ENCODE results near the gene SNX7.

Gene SNX7

GRCh38 chr1:98669355-98670296 lies 8.1 kb downstream of the SNX7 start:
- H3K27me3 ChIP-seq (ENCODE audit: insufficient read depth, low read length): no peaks in the 10 kb centered on the region
- H3K79me2 ChIP-seq (ENCODE audit: control insufficient read depth, insufficient read depth, low read length, unreplicated experiment): peaks cover 65% of the 10 kb centered on the region
- peak overlapping the region; percentile 51; the same call in 1 of the 2 replicates for H3K4me3 ChIP-seq (ENCODE audit: low read depth, low read length)
- no peak overlapping the region for H2AFZ ChIP-seq (ENCODE audit: low read length, unreplicated experiment)
- H3K36me3 ChIP-seq (ENCODE audit: insufficient read depth, low read length): no peaks in the 10 kb centered on the region
- H3K27ac ChIP-seq (ENCODE audit: low read depth, low read length): peak overlapping the region; percentile 32
- H3K4me1 ChIP-seq (ENCODE audit: control insufficient read depth, insufficient read depth, low read length, unreplicated experiment): peaks cover 27% of the 10 kb centered on the region

GRCh38 chr1:98672189-98672588 lies 10.7 kb downstream of the SNX7 start:
- Histone ChIP-seq H2AFZ (ENCODE audit: low read length, unreplicated experiment) (no peak overlapping the region), H3K27me3 (ENCODE audit: insufficient read depth, low read length) (no peaks in the 10 kb centered on the region), H3K36me3 (ENCODE audit: insufficient read depth, low read length) (no peaks in the 10 kb centered on the region), H3K4me3 (ENCODE audit: low read depth, low read length) (no peak overlapping the region), H3K79me2 (ENCODE audit: control insufficient read depth, insufficient read depth, low read length, unreplicated experiment) (peaks cover 49% of the 10 kb centered on the region), H3K27ac (ENCODE audit: low read depth, low read length) (no peak overlapping the region), H3K4me1 (ENCODE audit: control insufficient read depth, insufficient read depth, low read length, unreplicated experiment) (peaks cover 31% of the 10 kb centered on the region)

- Histone ChIP-seq H3K27ac (ENCODE audit: low read depth, low read length) (no peak overlapping the region), H3K79me2 (ENCODE audit: control insufficient read depth, insufficient read depth, low read length, unreplicated experiment) (peaks cover 32% of the 10 kb centered on the region), H3K4me3 (ENCODE audit: low read depth, low read length) (no peak overlapping the region), H3K4me1 (ENCODE audit: control insufficient read depth, insufficient read depth, low read length, unreplicated experiment) (peaks cover 17% of the 10 kb centered on the region), H2AFZ (ENCODE audit: low read length, unreplicated experiment) (no peak overlapping the region), H3K36me3 (ENCODE audit: insufficient read depth, low read length) (no peaks in the 10 kb centered on the region), H3K27me3 (ENCODE audit: insufficient read depth, low read length) (no peaks in the 10 kb centered on the region)
Observed at GRCh38 chr1:98674075-98674781, 12.7 kb downstream of the SNX7 start.

GRCh38 chr1:98675282-98675681 lies 13.8 kb downstream of the SNX7 start:
- Histone ChIP-seq H3K4me3 (ENCODE audit: low read depth, low read length) (no peak overlapping the region), H3K79me2 (ENCODE audit: control insufficient read depth, insufficient read depth, low read length, unreplicated experiment) (peaks cover 22% of the 10 kb centered on the region), H2AFZ (ENCODE audit: low read length, unreplicated experiment) (no peak overlapping the region), H3K4me1 (ENCODE audit: control insufficient read depth, insufficient read depth, low read length, unreplicated experiment) (peaks cover 7% of the 10 kb centered on the region), H3K36me3 (ENCODE audit: insufficient read depth, low read length) (no peaks in the 10 kb centered on the region), H3K27ac (ENCODE audit: low read depth, low read length) (no peak overlapping the region), H3K27me3 (ENCODE audit: insufficient read depth, low read length) (no peaks in the 10 kb centered on the region)

- Histone ChIP-seq H3K4me1 (ENCODE audit: control insufficient read depth, insufficient read depth, low read length, unreplicated experiment) (peaks cover 4% of the 10 kb centered on the region), H2AFZ (ENCODE audit: low read length, unreplicated experiment) (no peak overlapping the region), H3K27me3 (ENCODE audit: insufficient read depth, low read length) (no peaks in the 10 kb centered on the region), H3K79me2 (ENCODE audit: control insufficient read depth, insufficient read depth, low read length, unreplicated experiment) (peaks cover 13% of the 10 kb centered on the region), H3K27ac (ENCODE audit: low read depth, low read length) (no peak overlapping the region), H3K36me3 (ENCODE audit: insufficient read depth, low read length) (no peaks in the 10 kb centered on the region), H3K4me3 (ENCODE audit: low read depth, low read length) (no peak overlapping the region)
Observed at GRCh38 chr1:98677288-98677687, 15.8 kb downstream of the SNX7 start.

GRCh38 chr1:98681812-98682211 lies 20.3 kb downstream of the SNX7 start:
- no peaks in the 10 kb centered on the region for H3K27me3 ChIP-seq (ENCODE audit: insufficient read depth, low read length)
- peaks cover 15% of the 10 kb centered on the region for H3K36me3 ChIP-seq (ENCODE audit: insufficient read depth, low read length)
- no peak overlapping the region for H3K4me3 ChIP-seq (ENCODE audit: low read depth, low read length)
- H3K27ac ChIP-seq (ENCODE audit: low read depth, low read length): no peak overlapping the region
- H3K79me2 ChIP-seq (ENCODE audit: control insufficient read depth, insufficient read depth, low read length, unreplicated experiment): peaks cover 3% of the 10 kb centered on the region
- H2AFZ ChIP-seq (ENCODE audit: low read length, unreplicated experiment): no peak overlapping the region
- H3K4me1 ChIP-seq (ENCODE audit: control insufficient read depth, insufficient read depth, low read length, unreplicated experiment): no peaks in the 10 kb centered on the region

- Histone ChIP-seq H3K36me3 (ENCODE audit: insufficient read depth, low read length) (peaks cover 21% of the 10 kb centered on the region), H3K27me3 (ENCODE audit: insufficient read depth, low read length) (no peaks in the 10 kb centered on the region), H3K4me1 (ENCODE audit: control insufficient read depth, insufficient read depth, low read length, unreplicated experiment) (no peaks in the 10 kb centered on the region), H3K27ac (ENCODE audit: low read depth, low read length) (no peak overlapping the region), H3K4me3 (ENCODE audit: low read depth, low read length) (no peak overlapping the region), H3K79me2 (ENCODE audit: control insufficient read depth, insufficient read depth, low read length, unreplicated experiment) (no peaks in the 10 kb centered on the region), H2AFZ (ENCODE audit: low read length, unreplicated experiment) (no peak overlapping the region)
Observed at GRCh38 chr1:98688110-98688739, 26.7 kb downstream of the SNX7 start.

GRCh38 chr1:98690576-98690975 lies 29.1 kb downstream of the SNX7 start:
- Histone ChIP-seq H3K79me2 (ENCODE audit: control insufficient read depth, insufficient read depth, low read length, unreplicated experiment) (no peaks in the 10 kb centered on the region), H2AFZ (ENCODE audit: low read length, unreplicated experiment) (no peak overlapping the region)

GRCh38 chr1:98692482-98692881 lies 31.0 kb downstream of the SNX7 start:
- no peaks in the 10 kb centered on the region for H3K27me3 ChIP-seq (ENCODE audit: insufficient read depth, low read length)
- H3K79me2 ChIP-seq (ENCODE audit: control insufficient read depth, insufficient read depth, low read length, unreplicated experiment): no peaks in the 10 kb centered on the region
- H3K4me1 ChIP-seq (ENCODE audit: control insufficient read depth, insufficient read depth, low read length, unreplicated experiment): no peaks in the 10 kb centered on the region
- H2AFZ ChIP-seq (ENCODE audit: low read length, unreplicated experiment): no peak overlapping the region
- H3K36me3 ChIP-seq (ENCODE audit: insufficient read depth, low read length): peaks cover 9% of the 10 kb centered on the region; the same call in 1 of the 2 replicates
- H3K27ac ChIP-seq (ENCODE audit: low read depth, low read length): no peak overlapping the region
- H3K4me3 ChIP-seq (ENCODE audit: low read depth, low read length): no peak overlapping the region

More at GRCh38 chr1:98690576-98690975, 29.1 kb downstream of the SNX7 start:
- Histone ChIP-seq H3K4me1 (ENCODE audit: control insufficient read depth, insufficient read depth, low read length, unreplicated experiment) (no peaks in the 10 kb centered on the region), H3K27ac (ENCODE audit: low read depth, low read length) (no peak overlapping the region), H3K4me3 (ENCODE audit: low read depth, low read length) (no peak overlapping the region), H3K36me3 (ENCODE audit: insufficient read depth, low read length) (peaks cover 20% of the 10 kb centered on the region), H3K27me3 (ENCODE audit: insufficient read depth, low read length) (no peaks in the 10 kb centered on the region)

- H3K4me1 ChIP-seq (ENCODE audit: control insufficient read depth, insufficient read depth, low read length, unreplicated experiment): no peaks in the 10 kb centered on the region
- no peaks in the 10 kb centered on the region for H3K79me2 ChIP-seq (ENCODE audit: control insufficient read depth, insufficient read depth, low read length, unreplicated experiment)
- H2AFZ ChIP-seq (ENCODE audit: low read length, unreplicated experiment): no peak overlapping the region
- no peak overlapping the region for H3K4me3 ChIP-seq (ENCODE audit: low read depth, low read length)
- H3K27me3 ChIP-seq (ENCODE audit: insufficient read depth, low read length): no peaks in the 10 kb centered on the region
- peaks cover 9% of the 10 kb centered on the region; the same call in 1 of the 2 replicates for H3K36me3 ChIP-seq (ENCODE audit: insufficient read depth, low read length)
- H3K27ac ChIP-seq (ENCODE audit: low read depth, low read length): no peak overlapping the region
Observed at GRCh38 chr1:98693385-98693784, 31.9 kb downstream of the SNX7 start.

Measured in ACC112 (cell line).